Keratinocyte (primary cell): ENCODE results near the gene MAP2K2. TPM values are rescaled to one million over a fixed set of nuclear protein-coding genes. Genes with fewer than 3 reads are reported as not detected.

Source experiments
- DNase-seq: peaks from one replicate; pipeline ENCODE4 v3.0.0-alpha.2; 2011; ENCODE audit warnings: low read depth, missing footprints, low spot score
- FAIRE-seq: peaks from 2 replicates; lab custom pipeline; 2011; peaks lifted over from hg19 to GRCh38; lab: Jason Lieb, UNC
- H2AFZ ChIP-seq: 2 replicates; pipeline ENCODE4 v1.6.0; 2012; ENCODE audit warnings: low read length, control low read depth, inconsistent platforms; ENCODE audit not compliant: control insufficient read depth
- H3K27ac ChIP-seq: 2 replicates; pipeline ENCODE4 v1.5.1; 2011; ENCODE audit warnings: low read length; ENCODE audit not compliant: control insufficient read depth, insufficient read depth
- H3K27me3 ChIP-seq: 3 replicates; pipeline ENCODE4 v1.6.0; 2011; ENCODE audit warnings: low read length; ENCODE audit not compliant: control insufficient read depth, insufficient read depth; ENCODE audit errors: extremely low read depth
- H3K36me3 ChIP-seq, 2 experiments: 2 replicates in 1 of 2; 3 replicates in 1 of 2; pipeline ENCODE4 v1.5.1; 2011; ENCODE audit warnings: low read length in 2 of 2, mild to moderate bottlenecking in 1 of 2; ENCODE audit not compliant: control insufficient read depth in 2 of 2, insufficient read depth in 2 of 2; ENCODE audit errors: extremely low read depth in 1 of 2
- H3K4me1 ChIP-seq: 3 replicates; pipeline ENCODE4 v1.5.1; 2011; ENCODE audit warnings: low read length; ENCODE audit not compliant: control insufficient read depth, insufficient read depth; ENCODE audit errors: extremely low read depth
- H3K4me2 ChIP-seq: 3 replicates; pipeline ENCODE4 v1.6.0; 2011; ENCODE audit warnings: low read depth, low read length; ENCODE audit not compliant: control insufficient read depth, insufficient read depth; ENCODE audit errors: extremely low read depth
- H3K4me3 ChIP-seq, 3 experiments: fragments of 200-600 bp in 1 of 3; sonication (generic) in 1 of 3; 2 replicates in 2 of 3; 3 replicates in 1 of 3; pipeline ENCODE4 v1.5.1; 2011 to 2016; ENCODE audit warnings: low read length in 3 of 3, mild to moderate bottlenecking in 3 of 3, control low read depth in 2 of 3, inconsistent platforms in 1 of 3, low read depth in 1 of 3, mixed read lengths in 1 of 3, mixed run types in 1 of 3, moderate library complexity in 1 of 3; ENCODE audit not compliant: control insufficient read depth in 2 of 3, insufficient read depth in 2 of 3; ENCODE audit errors: extremely low read depth in 1 of 3
- H3K79me2 ChIP-seq: 2 replicates; pipeline ENCODE4 v1.6.0; 2012; ENCODE audit warnings: low read length; ENCODE audit not compliant: control insufficient read depth, insufficient read depth
- H3K9ac ChIP-seq: 3 replicates; pipeline ENCODE4 v1.6.0; 2011; ENCODE audit warnings: low read length; ENCODE audit not compliant: control insufficient read depth, insufficient read depth; ENCODE audit errors: extremely low read depth
- H3K9me1 ChIP-seq: 3 replicates; pipeline ENCODE4 v1.6.0; 2011; ENCODE audit warnings: low read length; ENCODE audit not compliant: control insufficient read depth, insufficient read depth; ENCODE audit errors: extremely low read depth
- H3K9me3 ChIP-seq: 2 replicates; pipeline ENCODE4 v1.5.1; 2012; ENCODE audit warnings: low read depth, low read length; ENCODE audit not compliant: control insufficient read depth
- H4K20me1 ChIP-seq: 3 replicates; pipeline ENCODE4 v1.6.0; 2011; ENCODE audit warnings: low read length; ENCODE audit not compliant: control insufficient read depth, insufficient read depth; ENCODE audit errors: extremely low read depth
- EZH2 ChIP-seq: IDR thresholded peaks from one replicate; pipeline ENCODE4 v1.6.1; 2012; ENCODE audit warnings: inconsistent platforms, mild to moderate bottlenecking, low read length, moderate library complexity
- dilution Hi-C: fragments of 300-500 bp; cut with MboI; formaldehyde crosslinking; loops from one replicate; pipeline ENCODE4 v1.7.0; 2020; ENCODE audit warnings: low sequenced_read_pairs; ENCODE audit not compliant: extremely low pct_ligation_motif_present
- polyA plus RNA-seq, 5 experiments: library from polyadenylated mRNA; depleted of rRNA in 3 of 5; stranded (reverse) in 3 of 5; stranded (forward) in 1 of 5; unstranded in 1 of 5; fragments of >200 nt; gene quantifications; 1 replicate in 1 of 5; 2 replicates in 3 of 5; 3 replicates in 1 of 5; pipeline versions ENCODE4 v1.2.1 to v1.2.3, GENCODE V29; 2011 to 2012; ENCODE audit warnings: missing spikeins in 2 of 5, low read depth in 1 of 5, low replicate concordance in 1 of 5
- TF ChIP-seq, protein P1 (sequence below), 3 experiments: IDR thresholded peaks in 1 of 3; conservative IDR thresholded peaks in 1 of 3; optimal IDR thresholded peaks in 1 of 3; 2 replicates in 2 of 3; 3 replicates in 1 of 3; pipeline versions ENCODE3 to v1.5.1; 2011; ENCODE audit warnings: low read length in 3 of 3, mild to moderate bottlenecking in 3 of 3, moderate library complexity in 2 of 3, control low read depth in 1 of 3, inconsistent platforms in 1 of 3; ENCODE audit not compliant: insufficient read depth in 2 of 3; ENCODE audit errors: extremely low read depth in 1 of 3

The MAP2K2 gene
- polyA plus RNA-seq, 1 donor (not counting 4 experiments of a cell fraction or from before 2014, with no cell fraction given): 61.8 TPM

DNA sequence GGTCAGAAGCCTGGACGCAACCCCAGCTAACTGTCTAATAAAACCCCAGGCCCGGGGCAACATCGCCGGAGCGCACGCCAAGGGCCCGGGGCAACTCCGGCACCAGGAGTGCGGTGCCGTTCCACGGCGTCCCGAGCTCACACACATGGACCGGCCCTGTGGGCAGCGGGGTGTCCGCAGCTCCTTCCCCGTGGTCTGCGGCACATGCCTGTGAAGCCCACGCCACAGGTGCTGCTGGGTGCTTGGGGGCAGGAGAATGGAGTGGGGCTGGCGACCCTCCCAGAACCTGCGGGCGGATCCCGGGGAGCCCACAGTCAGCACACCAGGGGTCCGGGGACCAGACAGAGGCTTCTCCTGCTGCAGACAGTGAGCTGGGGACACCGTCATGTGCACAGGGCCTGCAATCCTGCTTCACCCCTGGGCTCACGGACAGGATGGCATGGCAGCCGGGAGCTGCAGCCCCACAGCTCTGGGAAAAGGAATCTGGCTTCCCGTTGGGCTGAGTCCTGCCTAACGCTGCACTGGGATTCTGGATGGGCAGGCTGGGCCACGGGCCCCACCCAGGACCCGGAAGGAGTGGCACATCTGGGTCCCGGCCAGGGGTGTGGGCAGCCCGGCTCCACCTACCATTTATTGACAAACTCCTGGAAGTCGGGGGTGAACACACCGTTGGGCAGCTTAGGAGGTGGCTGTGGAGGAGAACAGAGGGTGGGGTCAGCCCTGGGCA, 29.0 kb downstream of the MAP2K2 start:
- H3K27ac ChIP-seq: no peak overlapping the region
- H3K36me3 ChIP-seq: peaks cover 14 to 32% of the 10 kb centered on the region in 2 experiments
- H3K9me1 ChIP-seq: no peaks in the 10 kb centered on the region
- DNase-seq: no peak
- dilution Hi-C loops: no loop called here
- H3K27me3 ChIP-seq: no peaks in the 10 kb centered on the region
- no peak overlapping the region for H2AFZ ChIP-seq
- H4K20me1 ChIP-seq: no peaks in the 10 kb centered on the region
- no peak overlapping the region for H3K4me2 ChIP-seq
- H3K4me3 ChIP-seq: no peak overlapping the region
- no peaks in the 10 kb centered on the region for H3K4me1 ChIP-seq
- no peaks in the 10 kb centered on the region for H3K79me2 ChIP-seq
- no peaks in the 10 kb centered on the region for H3K9me3 ChIP-seq
- no peak overlapping the region for H3K9ac ChIP-seq
- TF ChIP-seq, protein P1, sequence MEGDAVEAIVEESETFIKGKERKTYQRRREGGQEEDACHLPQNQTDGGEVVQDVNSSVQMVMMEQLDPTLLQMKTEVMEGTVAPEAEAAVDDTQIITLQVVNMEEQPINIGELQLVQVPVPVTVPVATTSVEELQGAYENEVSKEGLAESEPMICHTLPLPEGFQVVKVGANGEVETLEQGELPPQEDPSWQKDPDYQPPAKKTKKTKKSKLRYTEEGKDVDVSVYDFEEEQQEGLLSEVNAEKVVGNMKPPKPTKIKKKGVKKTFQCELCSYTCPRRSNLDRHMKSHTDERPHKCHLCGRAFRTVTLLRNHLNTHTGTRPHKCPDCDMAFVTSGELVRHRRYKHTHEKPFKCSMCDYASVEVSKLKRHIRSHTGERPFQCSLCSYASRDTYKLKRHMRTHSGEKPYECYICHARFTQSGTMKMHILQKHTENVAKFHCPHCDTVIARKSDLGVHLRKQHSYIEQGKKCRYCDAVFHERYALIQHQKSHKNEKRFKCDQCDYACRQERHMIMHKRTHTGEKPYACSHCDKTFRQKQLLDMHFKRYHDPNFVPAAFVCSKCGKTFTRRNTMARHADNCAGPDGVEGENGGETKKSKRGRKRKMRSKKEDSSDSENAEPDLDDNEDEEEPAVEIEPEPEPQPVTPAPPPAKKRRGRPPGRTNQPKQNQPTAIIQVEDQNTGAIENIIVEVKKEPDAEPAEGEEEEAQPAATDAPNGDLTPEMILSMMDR (optimal IDR thresholded peaks at IDR 0.05 in 1 of 3, IDR thresholded peaks at IDR 0.05 in 1 of 3, conservative IDR thresholded peaks at IDR 0.05 in 1 of 3; ENCODE audit: extremely low read depth in 1 of 3, insufficient read depth in 2 of 3, low read length in 3 of 3): no peak
- TF ChIP-seq EZH2: no peak
- FAIRE-seq: no peak

DNA sequence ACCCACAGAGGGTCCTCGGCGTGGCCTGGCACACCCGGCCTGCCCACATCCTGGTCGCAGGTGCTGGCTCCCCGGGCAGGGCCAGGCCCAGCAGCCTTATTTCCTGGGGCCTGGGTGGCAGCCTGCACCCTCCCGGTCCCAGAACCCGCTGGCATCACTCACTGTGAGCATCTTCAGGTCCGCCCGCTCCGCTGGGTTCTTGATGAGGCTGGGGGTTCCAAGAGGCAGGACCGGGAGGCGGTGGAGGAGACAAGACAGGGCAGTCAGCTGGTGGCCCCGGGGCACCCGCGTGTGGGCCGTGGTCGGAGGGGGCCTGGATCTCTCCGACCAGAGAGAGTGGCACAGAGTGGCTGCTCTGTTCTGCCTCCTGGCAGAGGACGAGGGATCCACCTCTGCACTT, 29.6 kb downstream of the MAP2K2 start:
- Histone ChIP-seq H4K20me1 (no peaks in the 10 kb centered on the region), H3K27ac (no peak overlapping the region), H3K27me3 (no peaks in the 10 kb centered on the region), H3K4me3 (no peak overlapping the region), H3K36me3 (peaks cover 11 to 38% of the 10 kb centered on the region in 2 experiments), H3K9ac (no peak overlapping the region), H3K79me2 (no peaks in the 10 kb centered on the region), H3K9me3 (no peaks in the 10 kb centered on the region), H2AFZ (no peak overlapping the region), H3K9me1 (no peaks in the 10 kb centered on the region), H3K4me1 (no peaks in the 10 kb centered on the region), H3K4me2 (no peak overlapping the region)
- DNase-seq: no peak
- FAIRE-seq: no peak
- TF ChIP-seq, protein P1 (optimal IDR thresholded peaks at IDR 0.05 in 1 of 3, IDR thresholded peaks at IDR 0.05 in 1 of 3, conservative IDR thresholded peaks at IDR 0.05 in 1 of 3; ENCODE audit: extremely low read depth in 1 of 3, insufficient read depth in 2 of 3, low read length in 3 of 3): no peak
- TF ChIP-seq EZH2: no peak
- dilution Hi-C loops: no loop called here
